ENCODE measurements around the gene ROR2.

The ROR2 gene

DNA sequence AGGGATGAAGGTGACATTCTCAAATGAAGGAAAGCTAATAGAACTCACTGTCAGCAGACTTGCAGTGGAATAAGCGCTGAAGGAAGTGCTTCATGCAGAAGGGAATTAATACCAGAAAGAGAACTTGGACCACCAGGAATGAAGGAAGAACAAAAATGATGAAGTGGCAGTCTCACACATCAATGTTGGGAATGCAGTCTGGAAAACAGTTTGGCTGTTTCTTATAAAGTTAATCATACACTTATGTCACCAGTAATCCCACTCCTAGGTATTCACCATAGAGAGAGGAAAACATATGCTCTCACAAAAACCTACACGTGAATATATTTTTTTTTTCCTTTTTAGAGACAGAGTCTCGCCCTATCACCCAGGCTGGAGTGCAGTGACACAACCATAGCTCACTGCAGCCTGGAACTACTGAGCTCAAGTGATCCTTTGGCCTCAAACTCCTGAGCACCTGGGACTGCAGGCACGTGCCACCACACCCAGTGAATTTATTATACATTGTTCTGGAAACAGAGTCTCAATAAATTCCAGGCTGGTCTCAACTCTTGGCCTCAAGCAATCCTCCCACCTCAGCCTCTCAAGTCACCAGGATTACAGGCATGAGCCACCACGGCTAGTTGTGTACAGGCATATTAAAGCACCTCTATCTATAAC is 81.2 kb downstream of the ROR2 start:
- no peak for DNase-seq

DNA sequence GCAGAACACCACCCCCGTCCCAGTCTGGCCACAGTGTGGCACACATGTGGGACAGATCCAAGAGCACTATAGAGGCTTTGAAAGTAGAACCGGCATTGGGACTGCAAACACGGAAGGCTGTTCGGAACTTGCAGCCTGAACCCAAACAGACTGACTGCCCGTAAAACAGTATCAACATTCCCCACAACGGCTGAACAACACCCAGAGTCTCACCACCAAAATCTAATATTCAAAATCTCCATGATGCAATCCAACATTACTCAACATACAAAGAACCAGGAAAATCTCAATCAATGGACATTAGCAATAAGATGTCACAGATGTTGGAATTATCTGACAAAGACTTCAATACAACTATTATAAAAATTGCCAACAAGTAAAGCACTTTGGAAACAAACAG is 82.3 kb downstream of the ROR2 start:
- DNase-seq = no peak

DNA sequence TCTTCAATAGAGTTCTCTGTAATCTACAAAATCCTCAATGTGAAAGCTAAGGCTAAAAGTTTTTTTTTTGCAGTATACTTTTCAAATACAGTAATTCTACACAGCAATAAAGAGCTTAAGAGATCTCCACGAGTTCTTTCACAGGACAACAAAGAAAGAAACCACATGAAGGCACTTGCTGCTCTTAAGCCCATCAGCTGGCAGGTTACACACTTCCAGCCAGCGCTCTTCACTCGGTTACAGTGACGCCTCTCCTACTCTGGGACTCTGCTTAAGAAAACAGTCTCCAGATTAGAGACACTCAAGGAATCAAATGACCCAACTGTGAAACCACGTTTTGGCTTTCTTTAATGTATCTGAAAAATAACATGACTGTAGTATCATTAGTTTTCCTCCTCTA is 85.0 kb downstream of the ROR2 start:
- no peak for DNase-seq

DNA sequence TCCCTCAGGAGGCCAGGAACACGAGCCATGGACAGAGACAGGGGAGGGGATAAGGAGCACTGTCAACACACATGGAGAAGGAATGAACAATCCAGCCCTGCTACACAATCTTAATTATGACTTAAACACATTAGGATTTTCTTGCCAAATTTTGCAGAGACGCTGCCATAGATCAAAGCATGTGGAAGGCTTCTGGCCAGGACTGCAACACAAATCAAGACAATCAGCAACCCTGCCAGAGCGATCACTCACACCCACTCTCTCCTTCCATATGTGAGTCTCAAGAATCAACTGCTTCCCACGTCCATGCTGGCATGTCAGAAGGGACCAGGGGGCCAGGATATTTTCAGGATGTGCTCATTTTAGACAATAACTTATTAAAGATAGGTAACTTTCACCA is 85.6 kb downstream of the ROR2 start:
- no peak for DNase-seq

DNA sequence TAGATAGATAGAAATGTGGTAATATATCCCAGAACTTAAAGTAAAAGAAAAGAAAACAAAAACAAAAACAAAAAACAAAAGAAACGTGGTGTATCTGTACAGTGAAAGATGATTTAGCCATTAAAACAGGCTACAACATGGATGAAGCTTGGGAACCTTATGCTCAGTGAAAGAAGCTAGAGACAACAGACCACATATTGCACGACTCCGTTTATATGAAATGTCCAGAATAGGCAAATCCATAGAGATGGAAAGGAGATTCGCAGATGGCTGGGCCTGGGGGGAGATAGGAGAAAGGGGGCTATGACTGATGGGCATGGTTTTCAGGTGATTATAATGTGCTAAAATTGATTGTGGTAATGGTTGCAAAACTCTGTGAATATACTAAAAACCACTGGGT is 86.6 kb downstream of the ROR2 start:
- DNase-seq = no peak

DNA sequence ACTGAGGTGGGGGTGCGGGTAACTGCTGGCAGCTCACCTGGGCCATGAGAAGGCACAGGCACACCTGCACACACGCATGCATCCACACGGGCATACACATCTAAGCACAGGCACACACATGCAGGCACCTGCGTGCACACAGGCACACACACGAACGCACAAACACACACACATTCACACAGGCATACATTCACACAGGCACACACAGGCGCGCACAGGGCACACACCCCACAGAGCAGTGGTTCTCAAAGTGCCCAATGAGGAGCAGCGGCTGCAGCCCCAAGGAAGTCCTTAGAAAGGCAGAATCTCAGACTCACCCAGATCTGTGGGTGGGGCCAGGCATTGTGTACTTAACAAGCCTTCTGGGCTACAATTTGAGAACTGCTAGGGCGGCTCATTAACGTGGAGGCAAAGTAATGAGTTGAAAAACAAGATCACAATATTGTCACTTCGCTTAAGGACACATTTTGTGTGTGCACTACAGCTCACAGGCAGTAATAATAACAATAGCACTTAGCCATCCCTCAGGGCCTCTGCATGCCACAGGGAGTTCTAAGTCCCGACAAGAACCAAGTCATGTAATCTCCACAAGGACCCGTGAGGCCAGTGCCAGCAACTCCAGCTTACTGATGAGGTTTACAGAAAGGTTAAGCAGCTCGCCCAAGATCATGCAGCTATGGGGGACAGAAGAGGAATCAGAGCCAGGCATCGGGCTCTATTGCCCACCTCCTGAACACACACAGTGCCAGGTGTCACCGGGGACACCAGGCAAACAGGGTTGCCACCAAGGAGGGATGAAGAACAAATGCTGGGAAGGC is 91.6 kb downstream of the ROR2 start:
- no peak for DNase-seq

DNA sequence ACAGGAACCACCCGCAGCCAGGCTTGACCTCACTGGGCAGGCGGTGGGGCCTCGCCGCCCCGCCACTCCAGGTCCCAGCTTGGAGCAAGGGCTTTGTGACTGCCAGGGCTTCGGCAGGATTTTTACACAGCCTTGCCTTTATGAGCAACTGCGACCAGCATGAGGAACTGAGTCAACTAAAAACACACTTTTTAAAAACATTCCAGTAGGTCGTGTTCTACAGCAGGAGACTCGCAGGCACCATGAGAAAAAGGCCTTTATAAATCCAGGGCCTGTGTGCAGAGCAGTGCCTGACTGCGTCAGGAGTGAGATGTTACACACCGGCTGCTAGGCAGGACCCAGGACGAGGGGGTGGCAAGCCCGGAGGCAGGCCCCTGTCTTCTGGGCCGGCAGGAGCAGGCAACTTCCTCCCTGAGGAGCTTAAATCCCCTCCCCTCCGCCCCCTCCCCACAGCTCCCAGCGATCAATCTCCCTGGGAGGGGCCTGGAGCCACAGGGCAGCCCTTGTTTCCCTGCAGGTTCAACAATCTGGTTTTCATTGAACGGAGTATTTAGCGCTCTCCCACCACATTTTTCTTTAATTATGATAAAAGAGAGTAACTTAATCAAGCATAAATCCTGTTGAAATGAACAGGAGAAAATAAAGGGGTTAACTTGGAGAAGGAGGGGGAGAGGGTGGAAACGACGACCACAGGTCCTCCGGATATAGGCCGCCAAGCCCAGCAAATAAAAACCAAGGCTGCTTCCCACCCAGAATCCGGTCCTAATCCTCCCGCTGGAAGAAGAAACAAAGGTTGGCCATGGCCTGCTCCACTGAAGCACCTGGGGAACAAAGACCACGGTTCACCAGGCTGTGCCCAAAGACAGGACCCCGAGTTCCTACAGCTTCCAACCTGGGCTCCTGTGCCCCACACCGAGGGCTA is 92.5 kb downstream of the ROR2 start:
- DNase-seq = no peak

DNA sequence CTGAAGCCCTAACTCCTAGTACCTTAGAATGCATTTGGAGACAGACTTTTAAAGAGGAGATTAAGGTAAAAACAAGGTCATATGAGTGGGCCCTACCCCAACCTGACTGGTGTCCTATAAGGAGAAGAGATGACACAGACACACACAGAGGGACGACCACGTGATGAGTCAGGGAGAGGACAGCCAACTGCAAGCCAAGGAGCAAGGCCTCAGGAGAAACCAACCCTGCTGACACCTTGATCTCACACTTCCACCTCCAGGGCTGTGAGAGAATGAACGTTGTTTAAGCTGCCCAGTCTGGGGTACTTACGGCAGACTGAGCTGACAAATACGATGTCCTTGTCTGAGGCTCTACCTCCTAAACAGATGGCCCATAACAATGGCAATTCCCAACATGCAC is 93.6 kb downstream of the ROR2 start:
- no peak for DNase-seq

DNA sequence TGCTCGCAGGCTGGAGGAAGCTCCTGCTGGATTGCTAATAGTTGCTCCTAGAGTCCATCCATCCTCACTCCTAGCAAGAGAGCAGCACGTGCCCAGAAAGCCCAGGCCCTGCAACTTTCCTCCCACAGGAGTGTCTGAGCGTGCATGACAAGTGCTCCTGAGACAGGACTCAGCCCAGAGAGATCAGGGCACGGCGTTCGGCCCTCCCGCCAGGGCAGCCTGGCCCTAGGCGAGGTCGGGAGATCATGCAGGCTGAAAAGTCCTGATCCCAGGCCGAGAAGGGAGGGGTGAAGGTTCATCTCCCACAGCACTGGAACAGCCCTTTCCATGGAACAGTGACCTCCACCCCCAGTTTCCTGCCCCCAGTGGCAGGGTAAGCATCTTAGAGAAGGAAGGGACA is 94.8 kb downstream of the ROR2 start:
- DNase-seq = no peak

DNA sequence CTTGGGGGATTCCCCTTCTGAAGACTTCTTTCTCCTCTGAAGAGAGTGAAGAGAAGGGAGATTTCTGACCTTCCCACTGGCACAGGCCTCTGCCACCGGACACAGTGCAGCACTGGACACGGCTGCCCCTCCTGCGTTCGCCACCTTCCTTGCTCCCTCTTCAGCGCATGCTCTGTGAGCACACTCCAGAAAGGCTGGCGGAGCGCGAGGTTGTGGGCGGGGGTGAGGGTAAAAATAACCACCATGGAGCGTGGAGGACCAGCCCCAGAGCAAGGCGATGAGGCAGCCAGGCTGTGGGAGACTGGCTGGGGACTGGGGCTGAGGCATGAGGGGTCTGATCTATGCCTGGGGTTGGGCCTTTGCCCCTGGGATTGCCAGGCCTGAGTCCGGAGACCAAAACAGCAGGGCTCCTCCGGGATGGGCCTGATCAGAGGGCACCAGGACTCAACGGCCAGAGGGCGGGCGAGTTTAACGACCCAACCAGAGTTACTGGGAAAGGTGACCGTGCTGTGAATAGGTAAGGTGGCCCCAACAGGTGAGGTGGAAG is 97.2 kb downstream of the ROR2 start:
- no peak for DNase-seq

DNA sequence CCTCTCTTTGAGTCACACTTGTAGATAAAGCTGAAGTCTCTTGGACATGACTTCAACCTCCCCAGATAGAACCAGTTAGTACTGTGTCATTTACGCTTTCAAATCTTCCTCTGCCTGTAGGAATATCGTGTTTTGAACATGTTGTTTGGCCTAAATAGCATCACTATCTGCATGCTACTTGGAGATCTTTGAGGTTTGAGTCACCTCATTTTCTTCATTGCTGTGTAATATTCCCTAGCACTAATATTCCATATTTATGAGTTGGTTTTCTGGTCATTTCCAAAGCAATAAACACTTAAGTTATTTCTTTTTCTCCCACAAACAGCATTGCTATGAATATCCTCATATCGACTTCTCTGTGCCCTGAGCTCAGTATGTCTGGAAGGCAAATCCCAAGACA is 100.3 kb downstream of the ROR2 start:
- DNase-seq = no peak

DNA sequence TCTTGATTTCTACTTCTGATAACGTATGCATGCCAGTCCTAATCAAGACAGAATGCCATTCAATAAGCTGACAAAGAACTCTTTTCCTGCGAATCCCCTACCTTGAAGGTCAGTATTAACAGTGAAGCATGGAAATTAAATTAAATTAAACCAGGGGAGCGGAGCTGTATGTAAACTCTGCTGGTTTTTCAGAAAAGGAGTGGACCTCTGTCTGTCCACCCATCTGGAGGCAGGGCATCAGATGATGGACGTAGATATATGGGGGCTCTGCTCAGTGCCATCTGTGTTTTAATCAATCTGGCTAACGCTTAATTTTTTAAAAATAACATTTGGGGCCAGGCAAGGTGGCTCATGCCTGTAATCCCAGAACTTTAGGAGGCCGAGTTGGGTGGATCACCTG is 101.9 kb downstream of the ROR2 start:
- no peak for DNase-seq

DNA sequence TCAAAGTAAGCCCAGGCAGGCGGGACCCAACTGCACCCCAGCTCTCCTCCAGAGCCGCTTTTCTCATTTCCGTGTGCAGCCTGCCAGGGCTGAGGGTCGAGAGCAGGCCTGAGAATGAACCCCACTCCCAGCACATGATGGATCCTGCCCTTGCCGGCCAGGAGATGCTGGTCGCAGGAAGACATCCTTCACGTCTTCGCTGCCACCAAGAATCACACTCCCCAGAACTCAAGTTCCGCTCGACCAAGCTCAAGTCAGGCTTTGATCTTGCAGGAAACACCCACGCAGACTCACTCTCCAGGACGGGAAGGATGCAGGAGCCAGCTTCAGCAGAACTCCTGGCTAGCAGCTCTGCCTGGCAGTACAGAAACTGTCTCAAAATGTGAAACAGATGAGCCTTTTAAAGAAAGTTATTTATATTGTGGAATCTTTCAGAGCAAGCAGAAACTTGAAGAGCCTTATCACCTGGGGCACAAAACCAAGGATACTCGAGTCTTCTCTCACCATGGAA is 102.4 kb downstream of the ROR2 start:
- DNase-seq = no peak

DNA sequence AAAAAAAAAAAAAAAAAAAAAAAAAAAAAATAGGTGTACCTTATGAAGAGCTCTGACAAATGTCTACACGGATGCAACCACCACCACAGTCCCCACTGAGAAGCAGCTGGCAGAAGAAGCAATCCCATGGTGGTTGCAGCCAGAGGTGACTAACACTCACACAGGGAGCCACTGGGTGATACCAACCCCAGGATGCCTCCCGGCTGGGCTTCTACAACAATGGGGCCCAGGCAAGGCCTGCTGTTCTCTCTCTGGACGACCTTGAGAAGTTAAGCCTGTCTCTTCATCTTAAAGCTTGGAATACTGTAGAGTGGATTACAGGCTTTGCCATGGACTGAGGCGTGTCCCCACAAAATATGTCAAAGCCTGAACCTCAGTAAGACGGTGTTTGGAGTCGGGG is 104.1 kb downstream of the ROR2 start:
- DNase-seq = no peak

DNA sequence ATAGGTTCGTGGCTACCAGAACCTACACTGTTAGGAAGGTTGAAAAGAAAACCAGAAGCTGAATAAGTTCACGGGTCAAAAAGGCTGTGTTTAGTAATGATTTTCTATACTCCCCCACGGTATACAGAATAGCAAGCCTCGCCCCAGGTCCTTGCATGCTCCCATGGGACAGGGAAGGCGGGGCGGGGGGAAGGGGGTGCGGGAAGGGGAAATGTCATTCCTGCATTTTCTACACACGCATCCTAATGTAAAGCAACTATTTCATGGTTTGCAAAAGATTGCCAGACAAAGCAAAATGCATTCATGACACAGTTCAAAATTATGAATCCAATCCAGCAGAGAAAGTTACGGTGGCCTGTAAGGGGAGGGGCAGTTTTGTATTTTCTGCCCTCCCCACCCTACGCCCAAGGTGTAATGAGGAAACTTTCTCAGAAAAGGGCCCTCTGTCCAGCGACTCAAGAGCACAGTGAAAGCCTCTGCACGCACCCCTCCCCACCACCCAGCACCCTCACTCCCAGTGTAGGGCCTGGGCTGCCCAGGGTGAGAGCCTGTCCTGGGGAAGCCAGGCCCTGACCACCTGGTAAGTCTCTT is 105.2 kb downstream of the ROR2 start:
- no peak for DNase-seq

DNA sequence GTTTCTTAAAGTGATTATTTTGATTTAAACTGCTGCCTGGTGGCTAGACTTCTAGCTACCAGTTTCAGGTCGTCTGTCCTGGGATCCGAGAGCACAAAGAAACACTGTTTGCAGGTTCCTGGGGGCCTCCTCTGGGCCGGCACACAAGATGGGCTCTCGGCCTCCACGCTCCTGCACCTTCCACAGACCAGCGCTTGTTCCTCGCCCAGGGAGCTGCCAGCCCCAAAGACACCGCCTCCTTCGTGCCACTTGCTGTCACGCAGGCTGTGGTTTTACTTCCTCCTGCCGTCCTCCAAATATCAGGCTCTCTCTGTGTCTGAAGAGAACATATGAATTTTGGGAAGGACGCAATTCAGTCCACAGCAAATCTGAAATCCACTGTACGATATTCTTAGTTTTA is 105.8 kb downstream of the ROR2 start:
- no peak for DNase-seq

DNA sequence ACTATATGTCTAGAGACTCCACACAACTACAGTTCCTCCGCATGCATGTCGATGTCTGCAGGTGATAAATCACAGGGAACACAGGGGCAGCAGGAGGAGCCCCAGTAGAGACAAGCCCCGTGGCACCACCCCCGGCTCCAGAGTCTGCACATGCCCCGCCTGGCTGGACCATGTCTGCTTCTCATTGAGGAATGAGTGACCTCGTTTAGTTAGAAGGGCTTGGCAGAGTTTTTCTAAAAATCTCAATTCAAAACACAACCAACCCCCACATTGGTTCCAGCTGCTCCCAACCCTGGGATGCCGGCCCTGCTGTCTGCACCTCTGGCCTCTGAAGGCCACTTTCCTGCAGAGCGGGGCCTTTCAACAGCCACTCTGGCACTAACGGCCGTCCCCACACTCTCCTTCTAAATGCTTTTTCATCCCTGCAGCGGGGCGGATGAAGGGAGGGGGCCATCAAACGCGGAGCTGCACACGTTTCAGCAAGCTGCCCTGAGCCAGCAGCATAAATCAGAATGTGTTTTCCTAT is 106.3 kb downstream of the ROR2 start:
- DNase-seq = no peak

DNA sequence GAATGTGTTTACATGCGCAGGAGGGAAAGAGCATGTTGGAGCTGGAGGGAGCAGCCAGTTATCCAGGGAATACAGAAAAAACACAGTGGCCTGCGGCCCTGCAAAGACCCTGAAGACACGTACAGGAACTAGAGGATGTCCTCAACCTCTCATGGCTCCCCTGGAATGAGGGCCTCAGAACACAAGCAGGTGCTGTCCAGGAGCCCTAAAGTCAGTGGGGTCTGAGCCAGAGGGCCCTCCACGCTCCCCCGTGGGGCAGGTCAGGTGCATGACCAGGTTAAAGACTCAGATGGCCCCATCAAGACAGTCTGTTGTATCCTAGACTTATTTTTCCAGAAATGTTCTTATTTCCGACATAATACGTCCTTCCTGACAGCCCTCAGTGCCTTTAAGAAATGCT is 106.9 kb downstream of the ROR2 start:
- DNase-seq = no peak

DNA sequence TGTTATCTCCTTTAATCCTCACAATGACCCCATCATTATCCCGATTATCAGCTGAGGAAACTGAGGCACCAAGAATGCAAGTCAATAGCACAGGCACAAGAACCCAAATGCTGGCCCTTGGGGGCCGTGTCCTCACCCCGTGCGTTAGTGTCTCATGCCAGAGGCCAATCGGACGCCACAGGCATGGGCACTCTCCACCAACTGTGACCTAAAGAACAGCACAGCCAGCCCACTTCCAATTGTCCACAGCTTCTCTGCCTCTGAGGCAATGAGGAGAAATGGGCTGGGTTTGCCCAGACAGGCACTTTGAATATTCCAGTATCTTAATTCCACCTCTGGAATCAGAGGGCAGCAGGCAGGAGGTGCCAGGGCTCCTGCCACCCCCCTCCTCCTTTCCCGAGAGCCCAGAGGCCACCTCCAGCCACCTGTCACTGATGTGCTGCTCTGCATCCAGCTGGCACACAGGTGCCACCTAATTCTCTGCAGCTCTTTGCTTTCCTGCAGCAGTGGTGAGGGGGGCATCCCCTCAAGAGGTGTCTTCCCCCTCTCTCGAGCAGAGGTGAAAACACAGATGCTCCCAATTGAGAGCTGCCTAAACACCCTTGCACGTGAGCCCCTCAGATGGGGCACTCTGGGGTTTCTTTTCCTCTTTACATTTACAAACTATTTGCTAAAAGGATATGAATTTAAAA is 107.5 kb downstream of the ROR2 start:
- no peak for DNase-seq

DNA sequence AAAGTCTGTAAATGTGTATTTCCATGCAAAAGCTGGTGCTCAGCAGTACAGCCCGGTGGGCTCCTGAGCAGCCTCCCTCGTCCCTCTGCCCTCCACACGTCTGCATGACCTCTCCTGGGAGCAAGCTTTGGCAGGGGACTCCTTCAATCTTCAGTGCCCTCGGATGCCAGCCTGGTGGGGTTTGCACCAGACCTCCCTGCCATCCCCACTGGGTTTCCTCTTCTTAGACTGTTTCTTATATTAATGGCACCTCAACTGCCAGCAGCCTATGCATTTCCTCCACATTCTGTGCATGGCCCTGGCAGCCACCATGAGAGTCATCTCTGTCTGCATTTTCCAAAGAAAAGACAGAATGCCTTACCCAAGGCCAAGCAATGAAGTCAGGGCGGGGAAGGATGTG is 108.4 kb downstream of the ROR2 start:
- no peak for DNase-seq

DNA sequence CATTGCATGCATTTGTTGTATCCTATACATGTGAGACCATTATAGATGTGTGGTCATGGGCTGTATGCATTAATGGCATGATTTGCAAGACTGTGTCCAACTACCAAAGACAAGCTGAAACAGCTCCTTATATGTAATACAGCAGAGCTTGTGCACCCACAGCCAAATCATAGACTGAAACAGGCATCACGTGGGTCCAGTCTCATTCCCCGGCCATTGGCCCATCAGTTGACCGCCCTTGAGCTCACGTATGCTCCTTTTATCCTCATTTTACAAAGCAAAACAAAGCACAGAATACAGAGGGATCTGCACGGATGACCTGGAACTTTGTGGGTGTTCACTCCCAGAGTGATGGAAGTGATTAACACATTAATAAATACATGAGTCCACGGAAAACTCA is 109.1 kb downstream of the ROR2 start:
- no peak for DNase-seq

DNA sequence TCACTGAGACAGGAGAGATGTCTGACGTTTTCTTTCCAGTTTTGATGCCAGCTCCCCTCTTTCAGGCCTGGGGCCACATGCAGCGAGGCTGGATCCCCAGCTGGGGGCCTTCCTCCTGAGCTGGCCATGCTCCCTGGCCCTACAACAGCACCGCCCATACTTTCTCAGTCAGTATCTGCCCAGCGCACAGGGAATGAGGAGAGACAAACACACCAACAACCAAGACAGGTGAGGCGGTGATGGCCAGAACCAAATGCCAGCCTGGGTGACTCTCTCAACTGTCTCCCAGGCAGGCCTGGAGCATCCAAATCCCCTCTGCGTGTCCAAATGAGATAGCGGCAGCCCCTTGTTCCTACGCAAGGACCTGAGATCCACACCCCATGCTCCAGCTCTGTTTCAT is 109.6 kb downstream of the ROR2 start:
- no peak for DNase-seq
